ENCODE measurements around the gene ATG2A. TPM values are rescaled to one million over a fixed set of nuclear protein-coding genes. Genes with fewer than 3 reads are reported as not detected.
"Not testable (repeated sequence)": the region's sequence is repeated elsewhere in the genome, so short reads cannot be mapped to it uniquely, and the experiment has no call there.

ATG2A gene
- total RNA-seq, 1 experiment from 2014 or later: 7.1 TPM

GRCh38 chr11:64845776-64846129 is 71.3 kb downstream of the ATG2A start:
- DNase-seq (ENCODE audit: extremely low read depth, low read depth): not testable (repeated sequence)

- DNase-seq (ENCODE audit: extremely low read depth, low read depth): no peak
Measured at GRCh38 chr11:64845129-64845775, 71.8 kb downstream of the ATG2A start.

Small RNA genes lying within 50 kb of the gene (small RNA-seq; reads per million reads assigned to genes)
- gene MIR6749 (0 reads per million in 2 experiments), gene MIR6750 (0 reads per million in 2 experiments)

Other genes with a start within 250 kb of the ATG2A start
- gene NRXN2, start 194.0 kb downstream of the ATG2A start, total RNA-seq (2014; rRNA removed; shearing (Covaris generic)): 0.05 TPM in 1 of 2 replicates, not detected in the other
- not detected in 2 replicates for gene RASGRP2, start 173.1 kb downstream of the ATG2A start, total RNA-seq (2014; rRNA removed; shearing (Covaris generic))
- 0.54 TPM in 1 of 2 replicates, not detected in the other for gene PYGM, start 157.2 kb downstream of the ATG2A start, total RNA-seq (2014; rRNA removed; shearing (Covaris generic))
- 72.2 and 90.0 TPM in 2 replicates for gene SF1, start 138.7 kb downstream of the ATG2A start, total RNA-seq (2014; rRNA removed; shearing (Covaris generic))
- gene MAP4K2, start 114.0 kb downstream of the ATG2A start, total RNA-seq (2014; rRNA removed; shearing (Covaris generic)): 7.3 and 12.1 TPM in 2 replicates
- 11.8 and 14.0 TPM in 2 replicates for gene MEN1, start 106.7 kb downstream of the ATG2A start, total RNA-seq (2014; rRNA removed; shearing (Covaris generic))
- gene CDC42BPG, start 72.6 kb downstream of the ATG2A start, total RNA-seq (2014; rRNA removed; shearing (Covaris generic)): 0.02 TPM in 1 of 2 replicates, not detected in the other
- 20.5 and 29.1 TPM in 2 replicates for gene EHD1, start 38.6 kb downstream of the ATG2A start, total RNA-seq (2014; rRNA removed; shearing (Covaris generic))
- 6.8 and 9.7 TPM in 2 replicates for gene PPP2R5B, start 7.5 kb upstream of the ATG2A start, total RNA-seq (2014; rRNA removed; shearing (Covaris generic))
- gene GPHA2, start 18.7 kb upstream of the ATG2A start, total RNA-seq (2014; rRNA removed; shearing (Covaris generic)): not detected in 2 replicates
- gene MAJIN, start 54.9 kb upstream of the ATG2A start, total RNA-seq (2014; rRNA removed; shearing (Covaris generic)): 0.63 TPM in 1 of 2 replicates, not detected in the other
- 1.6 TPM in 2 replicates for gene BATF2, start 79.8 kb upstream of the ATG2A start, total RNA-seq (2014; rRNA removed; shearing (Covaris generic))
- 76.9 and 90.9 TPM in 2 replicates for gene ARL2, start 97.0 kb upstream of the ATG2A start, total RNA-seq (2014; rRNA removed; shearing (Covaris generic))
- gene SNX15, start 110.2 kb upstream of the ATG2A start, total RNA-seq (2014; rRNA removed; shearing (Covaris generic)): 16.8 TPM in 2 replicates
- 8.6 and 10.1 TPM in 2 replicates for gene SAC3D1, start 124.0 kb upstream of the ATG2A start, total RNA-seq (2014; rRNA removed; shearing (Covaris generic))
- gene NAALADL1, start 141.3 kb upstream of the ATG2A start, total RNA-seq (2014; rRNA removed; shearing (Covaris generic)): not detected in 2 replicates
- 20.3 and 25.2 TPM in 2 replicates for gene CDCA5, start 166.8 kb upstream of the ATG2A start, total RNA-seq (2014; rRNA removed; shearing (Covaris generic))
- gene ZFPL1, start 167.0 kb upstream of the ATG2A start, total RNA-seq (2014; rRNA removed; shearing (Covaris generic)): 26.6 and 28.0 TPM in 2 replicates
- gene VPS51, start 179.0 kb upstream of the ATG2A start, total RNA-seq (2014; rRNA removed; shearing (Covaris generic)): 50.3 and 60.0 TPM in 2 replicates
- gene TM7SF2, start 194.7 kb upstream of the ATG2A start, total RNA-seq (2014; rRNA removed; shearing (Covaris generic)): 4.2 and 4.6 TPM in 2 replicates
- gene ZNHIT2, start 200.5 kb upstream of the ATG2A start, total RNA-seq (2014; rRNA removed; shearing (Covaris generic)): 10.3 and 12.3 TPM in 2 replicates
- 345 and 467 TPM in 2 replicates for gene FAU, start 204.9 kb upstream of the ATG2A start, total RNA-seq (2014; rRNA removed; shearing (Covaris generic))
- gene MRPL49, start 205.1 kb upstream of the ATG2A start, total RNA-seq (2014; rRNA removed; shearing (Covaris generic)): 50.8 and 62.0 TPM in 2 replicates
- 12.9 and 15.7 TPM in 2 replicates for gene SYVN1, start 217.3 kb upstream of the ATG2A start, total RNA-seq (2014; rRNA removed; shearing (Covaris generic))

Measured in NCI-H460 (cell line).